Neural progenitor cell (in vitro differentiated cells): ENCODE data around the gene LRP1B.

Experiments used
- CTCF ChIP-seq: fragments of 200-600 bp; sonication (generic); IDR thresholded peaks from 2 replicates; pipeline ENCODE4 v1.5.1; 2017; ENCODE audit warnings: antibody characterized with exemption, mild to moderate bottlenecking
- EZH2phosphoT487 ChIP-seq: fragments of 200-600 bp; sonication (generic); IDR thresholded peaks from 2 replicates; pipeline ENCODE4 v1.6.1; 2017; ENCODE audit warnings: antibody characterized with exemption

GRCh38 chr2:140362361-140362760, 1768.5 kb downstream of the LRP1B start:
- TF ChIP-seq CTCF: no peak
- TF ChIP-seq EZH2phosphoT487: no peak
